NK-92 treated with Interleukin-12 subunit alpha and Interleukin-12 subunit beta, amount 100 ng/mL, for 24 hours (cell line): ENCODE measurements around the gene C2orf49.

Experiments used
- DNase-seq: peaks from one replicate; lab custom pipeline; 2025; lab: John Stamatoyannopoulos, UW

Gene C2orf49

GRCh38 chr2:105383432-105384166 lies 46.3 kb downstream of the C2orf49 start:
- DNase-seq = no peak

GRCh38 chr2:105384216-105384615 lies 46.9 kb downstream of the C2orf49 start:
- no peak for DNase-seq

- DNase-seq = no peak
Measured at GRCh38 chr2:105384861-105385260, 47.5 kb downstream of the C2orf49 start.

- no peak for DNase-seq
Measured at GRCh38 chr2:105385731-105386540, 48.6 kb downstream of the C2orf49 start.

- DNase-seq = no peak
Measured at GRCh38 chr2:105387225-105387624, 49.9 kb downstream of the C2orf49 start.

- DNase-seq = no peak
Measured at GRCh38 chr2:105388971-105389381, 51.6 kb downstream of the C2orf49 start.

- DNase-seq = no peak
Measured at GRCh38 chr2:105390454-105390853, 53.1 kb downstream of the C2orf49 start.

- no peak for DNase-seq
Measured at GRCh38 chr2:105391058-105391627, 53.8 kb downstream of the C2orf49 start.

GRCh38 chr2:105391763-105392662 lies 54.7 kb downstream of the C2orf49 start:
- no peak for DNase-seq

GRCh38 chr2:105393373-105394055 lies 56.2 kb downstream of the C2orf49 start:
- no peak for DNase-seq

GRCh38 chr2:105394951-105395611 lies 57.7 kb downstream of the C2orf49 start:
- DNase-seq = no peak

GRCh38 chr2:105395691-105396090 lies 58.4 kb downstream of the C2orf49 start:
- DNase-seq = no peak

- DNase-seq = no peak
Measured at GRCh38 chr2:105396254-105397024, 59.1 kb downstream of the C2orf49 start.

- no peak for DNase-seq
Measured at GRCh38 chr2:105397025-105397722, 59.8 kb downstream of the C2orf49 start.

GRCh38 chr2:105397953-105398335 lies 60.6 kb downstream of the C2orf49 start:
- no peak for DNase-seq

- DNase-seq = no peak
Measured at GRCh38 chr2:105398336-105399206, 61.2 kb downstream of the C2orf49 start, which contains the start of gene FHL2. FHL2 (minus strand) TSS chr2:105399051; CDS start chr2:105386516, 12,535 bp downstream.
